ENCODE measurements around the gene NAP1L4.

Gene NAP1L4

GRCh38 chr11:2915473-2915872 lies 76.7 kb downstream of the NAP1L4 start:
- no peak overlapping the region for H3K4me3 ChIP-seq
- DNase-seq = no peak
- no peaks in the 10 kb centered on the region for H3K9me3 ChIP-seq
- peaks cover 0 to 44% (median 5%) of the 10 kb centered on the region in 4 donors for H3K4me1 ChIP-seq
- no peaks in the 10 kb centered on the region for H3K36me3 ChIP-seq
- TF ChIP-seq, protein P1, sequence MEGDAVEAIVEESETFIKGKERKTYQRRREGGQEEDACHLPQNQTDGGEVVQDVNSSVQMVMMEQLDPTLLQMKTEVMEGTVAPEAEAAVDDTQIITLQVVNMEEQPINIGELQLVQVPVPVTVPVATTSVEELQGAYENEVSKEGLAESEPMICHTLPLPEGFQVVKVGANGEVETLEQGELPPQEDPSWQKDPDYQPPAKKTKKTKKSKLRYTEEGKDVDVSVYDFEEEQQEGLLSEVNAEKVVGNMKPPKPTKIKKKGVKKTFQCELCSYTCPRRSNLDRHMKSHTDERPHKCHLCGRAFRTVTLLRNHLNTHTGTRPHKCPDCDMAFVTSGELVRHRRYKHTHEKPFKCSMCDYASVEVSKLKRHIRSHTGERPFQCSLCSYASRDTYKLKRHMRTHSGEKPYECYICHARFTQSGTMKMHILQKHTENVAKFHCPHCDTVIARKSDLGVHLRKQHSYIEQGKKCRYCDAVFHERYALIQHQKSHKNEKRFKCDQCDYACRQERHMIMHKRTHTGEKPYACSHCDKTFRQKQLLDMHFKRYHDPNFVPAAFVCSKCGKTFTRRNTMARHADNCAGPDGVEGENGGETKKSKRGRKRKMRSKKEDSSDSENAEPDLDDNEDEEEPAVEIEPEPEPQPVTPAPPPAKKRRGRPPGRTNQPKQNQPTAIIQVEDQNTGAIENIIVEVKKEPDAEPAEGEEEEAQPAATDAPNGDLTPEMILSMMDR (IDR thresholded peaks at IDR 0.05) = no peak
- intact Hi-C loops (cut with DNase I; ENCODE audit: low total_unique reads) = no loop called here
- H3K27me3 ChIP-seq = no peaks in the 10 kb centered on the region
- H3K27ac ChIP-seq = no peak overlapping the region

DNA sequence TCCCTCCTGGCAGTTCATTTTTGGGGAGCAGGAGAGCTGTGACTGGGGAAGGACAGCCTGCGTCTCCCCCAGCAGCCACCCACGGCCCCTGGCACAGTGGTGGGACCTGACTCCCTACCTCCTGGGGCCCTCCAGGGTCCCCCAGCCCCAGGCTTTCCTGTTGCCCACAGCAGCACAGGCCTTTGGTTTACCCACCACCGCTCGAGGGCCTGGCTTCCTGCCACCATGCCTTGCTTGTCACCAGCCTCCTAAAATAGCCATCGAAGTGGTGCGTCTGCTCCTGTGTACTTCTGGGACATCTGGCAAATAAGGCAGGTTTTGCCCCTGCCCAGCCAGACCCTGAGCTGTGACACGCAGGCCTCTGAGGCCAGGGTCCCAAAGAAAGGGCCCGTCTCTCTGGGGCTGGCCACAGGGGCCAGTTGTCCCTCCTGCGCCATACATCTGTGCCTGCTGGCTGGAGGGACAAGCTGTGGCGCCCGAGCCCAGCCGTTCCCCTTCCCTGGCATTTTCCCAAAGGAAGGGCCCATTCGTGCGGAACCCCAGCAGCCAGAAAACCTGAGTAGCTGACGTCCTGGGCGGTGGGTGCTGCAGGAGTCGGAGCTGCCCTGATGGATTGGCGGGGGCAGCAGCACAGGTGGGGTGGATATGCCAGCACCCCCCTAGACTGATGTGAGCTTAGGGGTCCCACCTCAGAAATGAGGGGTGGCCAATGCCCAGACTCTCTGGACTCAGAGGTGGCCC lies 77.5 kb downstream of the NAP1L4 start:
- TF ChIP-seq, protein P1 (IDR thresholded peaks at IDR 0.05) = no peak
- Histone ChIP-seq H3K4me3 (no peak overlapping the region), H3K27ac (no peak overlapping the region), H3K4me1 (peaks cover 0 to 45% (median 5%) of the 10 kb centered on the region in 4 donors), H3K36me3 (no peaks in the 10 kb centered on the region), H3K9me3 (no peaks in the 10 kb centered on the region), H3K27me3 (no peaks in the 10 kb centered on the region)
- intact Hi-C loops (cut with DNase I; ENCODE audit: low total_unique reads) = no loop called here
- DNase-seq = no peak

DNA sequence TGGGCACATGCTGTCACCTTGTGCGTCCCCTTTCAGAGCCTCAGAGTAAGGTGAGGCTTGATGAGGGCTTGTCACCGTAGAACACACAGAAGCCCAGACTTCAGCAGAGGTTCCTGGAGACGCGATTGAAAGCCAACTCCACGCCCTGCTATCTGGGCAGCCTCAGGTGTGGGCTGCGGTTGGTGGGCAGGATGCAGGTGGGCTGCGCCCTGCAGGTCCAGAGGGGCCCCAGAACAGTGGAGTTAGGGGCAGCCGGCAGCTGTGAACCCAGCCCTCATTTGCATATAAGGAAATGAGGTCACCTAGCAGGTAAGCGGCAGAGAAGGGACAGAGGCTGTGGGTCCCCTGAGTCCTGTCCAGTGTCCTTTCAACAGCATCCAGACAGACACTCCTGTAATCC lies 78.4 kb downstream of the NAP1L4 start:
- no peak for DNase-seq
- TF ChIP-seq, protein P1 (IDR thresholded peaks at IDR 0.05) = no peak
- Histone ChIP-seq H3K36me3 (no peaks in the 10 kb centered on the region), H3K27me3 (peaks cover 0 to 8% of the 10 kb centered on the region in 2 donors), H3K4me1 (peaks cover 0 to 53% (median 11%) of the 10 kb centered on the region in 4 donors), H3K4me3 (no peak overlapping the region), H3K9me3 (no peaks in the 10 kb centered on the region), H3K27ac (no peak overlapping the region)
- intact Hi-C loops (cut with DNase I; ENCODE audit: low total_unique reads) = no loop called here

DNA sequence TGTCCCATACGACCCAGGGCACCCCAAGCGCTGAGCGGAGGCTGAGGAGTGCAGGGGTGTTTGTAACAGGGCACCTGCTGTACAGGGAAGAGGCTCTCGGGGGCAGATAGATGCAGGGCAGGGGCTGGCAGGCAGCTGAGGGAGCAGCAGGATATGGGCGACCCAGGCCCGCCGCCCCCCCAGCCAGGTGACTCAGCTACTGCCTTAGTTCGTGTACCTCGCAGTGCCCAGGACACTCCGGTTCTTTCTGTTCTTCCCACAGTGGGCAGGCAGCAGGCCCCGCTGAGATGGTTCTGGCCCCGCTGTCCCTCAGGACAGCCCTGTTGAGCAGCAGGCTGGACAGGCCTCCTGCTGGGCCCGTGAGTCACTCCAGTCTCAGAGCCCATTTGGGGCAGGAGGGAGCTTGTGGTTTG lies 79.1 kb downstream of the NAP1L4 start:
- DNase-seq = no peak
- H3K4me1 ChIP-seq = peaks cover 0 to 54% (median 11%) of the 10 kb centered on the region in 4 donors
- intact Hi-C loops (cut with DNase I; ENCODE audit: low total_unique reads) = no loop called here
- no peaks in the 10 kb centered on the region for H3K9me3 ChIP-seq
- H3K36me3 ChIP-seq = no peaks in the 10 kb centered on the region
- TF ChIP-seq, protein P1 (IDR thresholded peaks at IDR 0.05) = no peak
- H3K27me3 ChIP-seq = peaks cover 0 to 16% of the 10 kb centered on the region in 2 donors
- H3K27ac ChIP-seq = no peak overlapping the region
- no peak overlapping the region for H3K4me3 ChIP-seq

DNA sequence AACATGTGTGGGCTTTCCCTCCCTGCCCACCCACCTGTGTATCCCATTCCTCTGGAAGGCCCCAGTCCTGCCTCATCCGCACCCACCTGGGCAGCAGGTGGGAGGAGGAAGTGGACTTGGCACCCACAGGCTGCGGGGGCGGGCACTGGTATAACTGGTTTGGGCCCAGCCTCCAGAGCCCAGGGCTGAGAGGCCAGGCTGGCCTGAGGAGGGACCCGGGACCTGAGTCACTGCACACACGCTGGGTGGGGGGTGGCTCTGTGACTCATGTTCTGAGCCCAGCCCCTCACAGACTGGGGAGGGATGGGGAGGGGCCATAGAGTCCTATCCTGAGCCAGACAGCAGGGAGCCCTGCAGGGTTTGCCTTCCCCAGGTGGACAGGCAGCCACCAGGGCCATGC lies 79.6 kb downstream of the NAP1L4 start:
- no peak for DNase-seq
- Histone ChIP-seq H3K27ac (no peak overlapping the region), H3K4me3 (no peak overlapping the region), H3K27me3 (peaks cover 0 to 21% of the 10 kb centered on the region in 2 donors), H3K4me1 (peaks cover 0 to 54% (median 11%) of the 10 kb centered on the region in 4 donors), H3K9me3 (no peaks in the 10 kb centered on the region), H3K36me3 (no peaks in the 10 kb centered on the region)
- intact Hi-C loops (cut with DNase I; ENCODE audit: low total_unique reads) = no loop called here
- TF ChIP-seq, protein P1 (IDR thresholded peaks at IDR 0.05) = no peak

All from tibial artery (tissue), 4 donors.